ENCODE data around the gene CCR2. TPM values are rescaled to one million over a fixed set of nuclear protein-coding genes. Genes with fewer than 3 reads are reported as not detected.

CCR2 gene
- total and polyA plus RNA-seq, 2 experiments from 2014 or later, result not detected

DNA sequence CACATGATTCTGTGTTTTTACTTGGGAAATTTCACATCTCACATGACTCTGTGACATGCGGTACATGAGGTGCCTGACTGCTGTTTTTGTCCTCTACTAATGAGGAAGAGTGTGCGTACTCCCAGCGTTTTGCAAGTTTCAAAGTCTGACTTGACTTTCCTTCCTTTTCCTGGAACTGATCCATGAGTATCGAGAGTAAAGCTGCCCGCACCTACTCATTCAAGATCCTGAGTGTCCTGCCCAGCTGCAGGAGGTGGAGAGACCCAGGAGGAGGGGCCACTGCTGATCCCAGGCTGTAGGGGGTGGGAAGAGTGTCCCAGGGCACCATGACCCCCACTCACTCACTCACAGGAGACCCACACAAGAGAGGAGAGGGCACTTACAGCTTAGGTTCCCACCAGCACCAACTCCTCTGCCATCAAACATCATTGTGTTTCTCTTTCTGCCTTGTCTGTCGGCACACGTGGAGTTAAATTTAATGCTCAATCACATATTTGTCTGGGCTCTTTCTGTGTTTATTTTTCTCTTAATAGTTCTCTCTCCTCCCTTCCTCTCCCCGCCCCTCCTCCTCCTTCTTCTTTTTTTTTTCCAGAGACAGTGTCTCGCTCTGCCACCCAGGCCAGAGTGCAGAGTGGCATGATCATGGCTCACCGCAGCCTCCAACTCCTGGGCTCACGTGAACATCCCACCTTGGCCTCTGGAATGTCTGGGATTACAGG lies 51.5 kb downstream of the CCR2 start:
- TF ChIP-seq EZH2phosphoT487 (IDR thresholded peaks at IDR 0.05; ENCODE audit: insufficient read depth, low read depth), result no peak

DNA sequence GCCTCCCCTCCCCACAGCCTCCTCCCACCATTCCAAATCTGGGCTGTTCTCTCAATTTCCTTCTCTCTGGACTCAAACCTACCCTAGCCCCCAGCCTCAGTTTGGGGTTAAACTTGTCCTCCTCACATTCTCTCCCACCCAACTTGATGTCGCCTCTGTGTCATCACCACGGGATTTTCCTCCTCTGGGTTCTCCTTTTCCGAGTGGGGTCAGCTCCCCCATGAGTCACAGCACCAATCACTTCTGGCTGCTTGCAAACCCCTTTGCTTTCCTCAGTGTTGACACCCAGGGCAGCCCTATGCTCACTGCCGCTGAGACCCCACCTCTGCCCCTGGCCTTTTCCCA lies 52.5 kb downstream of the CCR2 start:
- H3K27me3 ChIP-seq (replicated peaks; ENCODE audit: insufficient read depth), result peaks cover 29% of the 10 kb centered on the region; the same call in 1 of the 2 replicates
- no peaks in the 10 kb centered on the region for H4K20me1 ChIP-seq (ENCODE audit: insufficient read depth)
- no peaks in the 10 kb centered on the region for H3F3A ChIP-seq (ENCODE audit: insufficient read depth)
- H3K27ac ChIP-seq, result no peak overlapping the region
- in situ Hi-C loops (cut with MboI), result no loop called here
- H3K4me1 ChIP-seq (ENCODE audit: insufficient read depth), result peaks cover 15% of the 10 kb centered on the region
- no peak overlapping the region for H3K4me2 ChIP-seq (ENCODE audit: unreplicated experiment)
- no peaks in the 10 kb centered on the region for H3K9me3 ChIP-seq (ENCODE audit: low read depth)
- H3K79me2 ChIP-seq (ENCODE audit: insufficient read depth), result no peaks in the 10 kb centered on the region
- no peak for DNase-seq
- H3K9ac ChIP-seq, result no peak overlapping the region
- WGBS, 2 experiments (ENCODE audit: low coverage in 1 of 2, low lambda C conversion rate in 2 of 2, missing lambda C conversion rate in 2 of 2), result 50 to 52% methylated on average over 4 of the region's 4 CpGs
- H3K36me3 ChIP-seq (ENCODE audit: low read depth), result no peaks in the 10 kb centered on the region
- no peaks in the 10 kb centered on the region for H3K9me2 ChIP-seq (ENCODE audit: insufficient read depth)
- no peak overlapping the region for H3K4me3 ChIP-seq
- TF ChIP-seq EZH2phosphoT487 (IDR thresholded peaks at IDR 0.05; ENCODE audit: insufficient read depth, low read depth) (no peak), EZH2 (IDR thresholded peaks at IDR 0.05; ENCODE audit: insufficient read depth, poor library complexity, severe bottlenecking) (no peak)
- H2AFZ ChIP-seq, result no peak overlapping the region

More for the DNA sequence above, 51.5 kb downstream of the CCR2 start:
- Histone ChIP-seq H3K4me2 (ENCODE audit: unreplicated experiment) (no peak overlapping the region), H3F3A (ENCODE audit: insufficient read depth) (peaks cover 3% of the 10 kb centered on the region; the same call in 1 of the 2 replicates), H3K4me3 (no peak overlapping the region), H3K9ac (no peak overlapping the region), H3K4me1 (ENCODE audit: insufficient read depth) (peaks cover 15% of the 10 kb centered on the region), H3K27me3 (replicated peaks; ENCODE audit: insufficient read depth) (peaks cover 36% of the 10 kb centered on the region; the same call in 1 of the 2 replicates), H4K20me1 (ENCODE audit: insufficient read depth) (no peaks in the 10 kb centered on the region), H3K27ac (no peak overlapping the region), H3K36me3 (ENCODE audit: low read depth) (no peaks in the 10 kb centered on the region), H3K79me2 (ENCODE audit: insufficient read depth) (no peaks in the 10 kb centered on the region), H3K9me2 (ENCODE audit: insufficient read depth) (no peaks in the 10 kb centered on the region), H2AFZ (no peak overlapping the region), H3K9me3 (ENCODE audit: low read depth) (no peaks in the 10 kb centered on the region)
- in situ Hi-C loops (cut with MboI), result no loop called here
- no peak for DNase-seq
- WGBS, 2 experiments (ENCODE audit: low coverage in 1 of 2, low lambda C conversion rate in 2 of 2, missing lambda C conversion rate in 2 of 2), result 74 to 80% methylated on average over 10 to 11 of the region's 11 CpGs

DNA sequence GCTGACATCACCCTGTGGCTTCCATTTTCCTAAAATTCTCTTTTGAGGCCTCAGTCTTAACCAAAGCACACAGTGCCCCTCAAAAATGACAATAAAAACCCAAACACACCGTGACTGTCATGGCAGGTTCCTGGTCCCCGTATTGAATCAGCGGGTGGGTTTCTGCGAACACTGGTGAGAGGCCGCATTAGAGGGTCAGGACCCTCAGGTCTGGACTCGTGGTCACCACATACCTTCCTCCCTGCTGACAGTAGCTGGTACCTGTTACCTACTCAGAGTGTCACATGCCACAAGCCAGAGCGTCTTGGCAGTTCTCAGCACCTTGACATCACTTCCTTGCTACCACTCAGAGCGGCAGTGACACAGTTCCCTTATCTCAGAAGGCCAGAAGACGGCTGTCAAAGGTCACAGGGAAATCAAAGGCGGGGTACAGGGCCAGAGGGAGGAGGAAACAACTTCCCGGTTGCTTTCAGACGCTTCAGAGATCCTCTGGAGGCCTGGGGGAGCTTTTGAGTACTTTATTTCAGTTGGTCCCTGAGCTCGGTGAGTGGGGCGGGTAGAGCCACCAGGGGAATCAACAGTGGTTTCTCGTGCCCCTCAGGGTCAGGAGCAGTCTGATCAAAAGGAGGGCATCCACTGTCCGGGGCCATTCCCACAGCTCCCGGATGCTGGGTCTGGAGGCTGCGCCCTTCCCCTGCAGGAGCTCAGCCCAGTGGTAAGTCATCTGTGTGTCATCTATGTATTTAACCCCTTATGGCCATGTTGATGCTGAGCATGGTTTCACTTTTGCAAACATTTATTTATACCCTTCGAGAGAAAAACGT lies 53.1 kb downstream of the CCR2 start, which contains the start of the genes CCR5AS and CCRL2:
TSS of gene CCR5AS (minus strand) at position 279 of the 824 bp plus-strand sequence.
TSS of gene CCRL2 (plus strand) at position 472 of the 824 bp plus-strand sequence. CDS start 821 bp downstream, outside the sequence.
- WGBS, 2 experiments (ENCODE audit: low coverage in 1 of 2, low lambda C conversion rate in 2 of 2, missing lambda C conversion rate in 2 of 2), result 49 to 56% methylated on average over 20 of the region's 20 CpGs
- Histone ChIP-seq H3K36me3 (ENCODE audit: low read depth) (no peaks in the 10 kb centered on the region), H3K9ac (peak within 1 kb of the TSS; percentile 36; the same call in 1 of the 2 replicates), H3K4me3 (peak within 1 kb of the TSS; percentile 41), H3K79me2 (ENCODE audit: insufficient read depth) (no peaks in the 10 kb centered on the region), H3K27ac (no peak within 1 kb of the TSS), H3K9me2 (ENCODE audit: insufficient read depth) (no peaks in the 10 kb centered on the region), H3K4me1 (ENCODE audit: insufficient read depth) (peaks cover 15% of the 10 kb centered on the region), H4K20me1 (ENCODE audit: insufficient read depth) (no peaks in the 10 kb centered on the region), H3K4me2 (ENCODE audit: unreplicated experiment) (peak within 1 kb of the TSS; percentile 40), H3K27me3 (replicated peaks; ENCODE audit: insufficient read depth) (peaks cover 34% of the 10 kb centered on the region; the same call in 1 of the 2 replicates), H3K9me3 (ENCODE audit: low read depth) (no peaks in the 10 kb centered on the region), H2AFZ (peak within 1 kb of the TSS; percentile 78), H3F3A (ENCODE audit: insufficient read depth) (no peaks in the 10 kb centered on the region)
- in situ Hi-C loops (cut with MboI), result no loop called here
- no peak for TF ChIP-seq EZH2 (IDR thresholded peaks at IDR 0.05; ENCODE audit: insufficient read depth, poor library complexity, severe bottlenecking)
- no peak for TF ChIP-seq EZH2phosphoT487 (IDR thresholded peaks at IDR 0.05; ENCODE audit: insufficient read depth, low read depth)
- peak; percentile 66 for DNase-seq

GRCh38 chr3:46407970-46408369 lies 54.1 kb downstream of the CCR2 start:
- Histone ChIP-seq H3K27ac (no peak overlapping the region), H3K4me2 (ENCODE audit: unreplicated experiment) (peak overlapping the region; percentile 40)

More at GRCh38 chr3:46407970-46408369, 54.1 kb downstream of the CCR2 start:
- peak overlapping the region; percentile 21 for H2AFZ ChIP-seq
- 0 out of 2 replicates have a peak overlapping the region, but pooled peaks have one; percentile 41 for H3K4me3 ChIP-seq
- H3K9me3 ChIP-seq (ENCODE audit: low read depth), result no peaks in the 10 kb centered on the region
- peak; percentile 48 for DNase-seq
- no peaks in the 10 kb centered on the region for H3K36me3 ChIP-seq (ENCODE audit: low read depth)
- no peaks in the 10 kb centered on the region for H4K20me1 ChIP-seq (ENCODE audit: insufficient read depth)
- in situ Hi-C loops (cut with MboI), result no loop called here
- no peak for TF ChIP-seq EZH2 (IDR thresholded peaks at IDR 0.05; ENCODE audit: insufficient read depth, poor library complexity, severe bottlenecking)
- TF ChIP-seq EZH2phosphoT487 (IDR thresholded peaks at IDR 0.05; ENCODE audit: insufficient read depth, low read depth), result no peak
- peak overlapping the region; percentile 36; the same call in 1 of the 2 replicates for H3K9ac ChIP-seq
- WGBS, 2 experiments (ENCODE audit: low coverage in 1 of 2, low lambda C conversion rate in 2 of 2, missing lambda C conversion rate in 2 of 2), result 19 to 22% methylated on average over 7 of the region's 7 CpGs
- H3K79me2 ChIP-seq (ENCODE audit: insufficient read depth), result no peaks in the 10 kb centered on the region
- no peaks in the 10 kb centered on the region for H3F3A ChIP-seq (ENCODE audit: insufficient read depth)
- peaks cover 33% of the 10 kb centered on the region for H3K27me3 ChIP-seq (replicated peaks; ENCODE audit: insufficient read depth)
- no peaks in the 10 kb centered on the region for H3K9me2 ChIP-seq (ENCODE audit: insufficient read depth)
- peaks cover 15% of the 10 kb centered on the region for H3K4me1 ChIP-seq (ENCODE audit: insufficient read depth)
